Endothelial cell of umbilical vein (primary cell): ENCODE data around the gene DKKL1.

ENCODE experiments used
- CTCF ChIP-seq, 2 donors: IDR thresholded peaks; 1 replicate in 1 of 2; 2 replicates in 1 of 2; pipeline ENCODE4 v1.5.1; 2011; ENCODE audit warnings: low read length in 2 of 2, mild to moderate bottlenecking in 2 of 2, moderate library complexity in 2 of 2, control low read depth in 1 of 2, inconsistent platforms in 1 of 2, low read depth in 1 of 2; ENCODE audit not compliant: insufficient read depth in 1 of 2; ENCODE audit errors: extremely low read depth in 1 of 2
- JUN ChIP-seq: IDR thresholded peaks from 2 replicates; pipeline ENCODE4 v1.6.1; 2011; ENCODE audit warnings: borderline replicate concordance, low read depth; ENCODE audit not compliant: insufficient read length, insufficient read depth
- POLR2A ChIP-seq: IDR thresholded peaks from 2 replicates; pipeline ENCODE4 v1.6.1; 2012; ENCODE audit warnings: low read depth, mild to moderate bottlenecking, control low read depth, low read length
- POLR2AphosphoS5 ChIP-seq: IDR thresholded peaks from 2 replicates; pipeline ENCODE4 v1.6.1; 2012; ENCODE audit warnings: low read depth, mild to moderate bottlenecking, control low read depth, low read length, moderate library complexity; ENCODE audit not compliant: insufficient read depth
- TF ChIP-seq, protein P1 (sequence below): IDR thresholded peaks from 2 replicates; pipeline ENCODE4 v1.6.1; 2011; ENCODE audit not compliant: insufficient read depth, insufficient read length

DNA sequence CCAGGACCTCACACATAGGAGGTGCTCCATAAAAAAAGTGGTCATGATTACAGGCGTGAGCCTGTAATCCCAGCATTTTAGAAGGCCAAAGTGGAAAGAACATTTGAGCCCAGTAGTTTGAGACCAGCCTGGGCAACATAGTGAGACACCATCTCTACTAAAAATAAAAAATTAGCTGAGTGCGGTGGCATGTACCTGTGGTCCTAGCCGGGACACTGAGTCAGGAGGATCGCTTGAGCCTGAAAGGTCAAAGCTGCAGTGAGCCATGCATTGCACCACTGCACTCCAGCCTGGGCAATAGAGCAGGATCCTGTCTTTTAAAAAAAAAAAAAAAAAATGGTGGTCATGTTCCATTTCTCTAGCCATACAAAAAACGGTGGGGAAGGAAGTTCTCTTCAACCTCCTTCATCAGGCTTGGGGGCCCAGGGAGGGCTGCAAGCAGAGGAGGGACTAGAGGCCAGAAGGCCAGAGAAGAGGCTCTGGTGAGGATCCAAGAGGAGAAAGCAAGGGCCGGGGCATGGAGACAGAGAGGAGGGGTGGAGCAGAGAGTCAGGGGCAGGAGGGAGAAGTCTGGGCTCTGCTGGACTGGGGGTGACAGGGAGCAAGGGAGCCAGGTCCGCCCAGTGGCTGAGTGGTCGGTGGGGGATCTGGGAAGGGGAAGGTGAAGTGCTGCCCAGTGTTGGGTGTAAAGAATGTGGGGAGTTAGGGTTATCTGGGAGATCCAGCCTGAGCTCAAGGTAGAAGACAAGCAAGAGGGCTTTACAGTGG lies 33.2 kb downstream of the DKKL1 start:
- TF ChIP-seq CTCF (IDR thresholded peaks at IDR 0.05; ENCODE audit: extremely low read depth in 1 of 2, insufficient read depth in 1 of 2, low read depth in 1 of 2, low read length in 2 of 2) (no peak), POLR2AphosphoS5 (no peak), JUN (no peak), POLR2A (no peak)
- TF ChIP-seq, protein P1, sequence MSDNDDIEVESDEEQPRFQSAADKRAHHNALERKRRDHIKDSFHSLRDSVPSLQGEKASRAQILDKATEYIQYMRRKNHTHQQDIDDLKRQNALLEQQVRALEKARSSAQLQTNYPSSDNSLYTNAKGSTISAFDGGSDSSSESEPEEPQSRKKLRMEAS = no peak
